UCSD-AML1 (cell line): ENCODE measurements around the gene ZNF423.

Source experiments
- DNase-seq: peaks from one replicate; lab custom pipeline; 2025; ENCODE audit not compliant: unreplicated experiment; lab: John Stamatoyannopoulos, UW

ZNF423 gene

DNA sequence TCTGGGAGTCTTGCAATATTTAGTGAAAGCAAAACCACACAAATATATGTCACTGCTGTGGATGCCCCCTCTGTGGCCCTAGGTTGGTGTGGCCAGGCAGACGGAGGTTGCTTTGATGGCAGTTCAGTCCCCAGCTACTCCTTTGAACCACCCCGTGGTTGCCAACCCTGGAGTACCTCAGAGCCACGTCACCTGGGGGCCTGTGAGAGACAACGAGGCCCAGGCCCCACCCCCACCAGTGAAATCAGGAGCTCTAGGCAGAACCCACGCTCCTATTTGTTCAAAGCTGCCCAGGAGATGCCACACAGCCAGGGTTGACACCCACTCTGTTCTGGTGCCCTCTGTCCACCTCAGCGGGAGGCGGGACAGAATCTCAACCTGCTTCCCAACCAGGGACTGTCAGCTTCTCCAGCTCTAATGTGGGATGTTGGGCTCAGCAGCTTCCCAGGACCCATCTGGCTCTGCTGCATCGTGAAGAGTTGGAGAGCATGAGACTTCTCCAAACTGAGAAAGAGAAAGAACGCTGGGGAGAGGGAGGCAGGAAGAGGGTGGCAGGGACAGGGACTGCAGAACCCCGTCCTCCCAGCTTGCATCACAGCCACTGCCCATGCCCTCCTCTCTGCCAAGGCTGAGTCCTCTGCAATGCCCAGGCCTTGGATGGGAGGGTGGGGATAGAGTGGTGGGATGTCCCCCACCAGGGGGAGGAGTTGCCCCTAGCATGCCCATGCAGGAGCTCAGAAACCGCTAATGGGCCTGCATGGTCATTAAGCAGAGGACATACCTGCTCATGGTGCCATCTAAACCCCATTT is 400.5 kb downstream of the ZNF423 start:
- DNase-seq: no peak

- DNase-seq: no peak
These were observed 401.3 kb downstream of the ZNF423 start for GRCh38 chr16:49454426-49455180.

GRCh38 chr16:49453983-49454382 is 401.9 kb downstream of the ZNF423 start:
- no peak for DNase-seq

GRCh38 chr16:49453021-49453420 is 402.9 kb downstream of the ZNF423 start:
- no peak for DNase-seq

- no peak for DNase-seq
These were observed 403.3 kb downstream of the ZNF423 start for GRCh38 chr16:49452578-49452977.

GRCh38 chr16:49452108-49452507 is 403.8 kb downstream of the ZNF423 start:
- DNase-seq: no peak

DNA sequence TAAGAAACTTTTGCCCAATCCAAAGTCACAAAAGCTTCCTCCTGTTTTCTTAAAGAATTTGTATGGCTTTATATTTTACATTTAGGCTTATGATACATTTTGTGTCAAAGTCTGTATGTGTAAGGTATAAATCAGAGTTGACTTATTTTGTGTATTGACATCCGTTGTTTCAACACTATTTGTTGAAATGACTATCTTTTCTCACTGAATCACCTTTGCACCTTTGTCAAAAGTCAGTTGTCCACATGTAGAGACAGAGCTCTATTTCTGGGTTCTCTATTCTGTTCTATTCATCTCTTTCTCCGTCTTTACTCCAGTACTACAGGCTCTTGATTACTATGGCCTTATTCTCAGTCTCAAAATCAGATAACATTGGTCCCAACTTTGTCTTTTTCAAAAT is 409.1 kb downstream of the ZNF423 start:
- no peak for DNase-seq

DNA sequence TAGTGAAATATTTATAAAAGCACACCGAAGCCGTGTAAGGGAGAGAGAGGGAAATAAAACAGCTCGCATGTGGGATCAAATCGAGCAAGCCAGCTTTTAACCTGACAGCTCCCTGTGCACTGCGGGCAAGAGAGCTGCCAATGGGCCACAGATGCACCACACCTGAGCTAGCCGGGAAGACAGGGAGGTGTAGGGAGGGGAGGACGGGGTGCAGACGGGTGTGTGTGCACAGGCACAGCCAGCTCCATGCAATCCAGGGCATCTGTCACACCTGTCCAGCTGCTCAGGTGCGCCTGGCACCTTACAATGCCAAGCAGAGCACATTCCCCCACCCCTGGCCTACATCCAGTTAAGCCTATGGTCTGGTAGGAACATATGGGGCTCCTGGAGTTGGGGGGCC is 412.3 kb downstream of the ZNF423 start:
- DNase-seq: no peak

DNA sequence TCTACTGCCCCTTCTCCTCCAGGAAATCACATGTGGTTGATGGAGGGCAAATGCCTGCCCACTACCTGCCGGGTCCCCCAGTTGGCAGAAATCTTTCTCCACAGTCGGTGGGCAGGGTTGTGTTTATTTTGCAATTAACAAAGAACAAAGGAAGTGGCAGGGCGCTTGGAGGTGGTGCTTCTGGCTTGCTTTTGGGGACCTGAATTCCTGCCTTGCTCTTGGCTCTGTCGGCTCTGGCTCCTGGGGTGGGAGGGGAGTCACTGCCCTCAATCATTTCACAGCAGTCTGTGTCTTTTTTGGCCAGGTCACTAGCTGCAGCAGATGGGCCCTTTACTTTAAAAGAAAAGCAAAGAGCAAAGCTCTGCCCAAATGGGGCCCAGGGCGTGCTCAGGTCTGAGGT is 413.1 kb downstream of the ZNF423 start:
- no peak for DNase-seq

- peak; percentile 87 for DNase-seq
These were observed 414.5 kb downstream of the ZNF423 start for GRCh38 chr16:49441366-49441780.

DNA sequence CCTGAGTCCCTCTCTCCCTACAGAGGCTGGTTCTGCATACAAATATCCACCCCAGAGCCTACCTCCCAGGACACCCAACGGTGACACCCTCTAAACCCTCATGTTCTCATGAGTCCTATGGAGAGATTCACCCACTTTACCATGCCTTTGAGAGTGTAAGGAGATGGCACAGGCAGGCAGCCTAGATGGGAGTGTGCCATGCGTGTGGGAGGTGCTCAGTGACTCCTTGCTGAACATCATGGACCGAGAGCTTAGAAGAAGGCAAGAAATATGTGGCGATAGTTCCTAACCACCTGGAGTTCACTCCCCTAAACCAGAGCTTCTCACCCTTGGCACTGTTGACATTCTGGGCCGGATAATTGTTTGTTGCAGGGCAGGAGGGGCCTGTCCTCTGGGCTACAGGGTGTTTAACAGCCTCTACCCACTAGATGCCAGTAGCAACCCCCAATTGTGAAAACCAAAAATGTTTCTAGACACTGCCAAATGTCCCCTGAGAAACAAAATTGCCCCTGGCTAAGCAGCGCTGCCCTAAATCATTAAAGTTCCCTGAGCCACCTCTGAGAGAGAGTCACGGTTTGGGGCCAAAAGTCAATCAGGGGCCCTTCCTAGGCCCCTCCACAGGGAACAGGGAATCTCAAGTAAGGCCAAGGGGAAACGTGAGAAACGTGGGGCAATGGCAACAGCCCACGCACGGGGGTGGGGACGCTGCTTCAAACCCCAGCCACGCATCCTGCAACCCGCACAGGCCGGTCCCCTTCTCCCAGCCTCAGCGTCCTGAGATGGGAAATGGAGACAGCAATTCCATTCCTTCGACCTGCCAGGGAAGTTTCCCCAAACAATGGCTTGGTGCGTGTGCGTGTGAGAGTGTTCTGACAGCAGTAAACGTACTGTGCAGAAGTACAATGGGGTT is 415.5 kb downstream of the ZNF423 start:
- no peak for DNase-seq

GRCh38 chr16:49439676-49440075 is 416.2 kb downstream of the ZNF423 start:
- DNase-seq: no peak

- DNase-seq: no peak
These were observed 416.9 kb downstream of the ZNF423 start for GRCh38 chr16:49439050-49439449.
